CD14-positive monocyte (primary cell): ENCODE measurements around the gene RFC2. TPM values are rescaled to one million over a fixed set of nuclear protein-coding genes. Genes with fewer than 3 reads are reported as not detected.

Experiments
- DNase-seq, 3 donors: peaks; one replicate each; pipeline ENCODE4 v3.0.0-alpha.2; 2011 to 2022
- H2AFZ ChIP-seq: 2 replicates; pipeline ENCODE4 v1.6.0; 2012; ENCODE audit warnings: mild to moderate bottlenecking, low read depth, low read length, inconsistent platforms; ENCODE audit not compliant: insufficient read depth, poor library complexity, severe bottlenecking
- H3K27ac ChIP-seq, 2 donors: 1 replicate in 1 of 2; 2 replicates in 1 of 2; pipeline ENCODE4 v1.5.1; 2012 to 2013; ENCODE audit warnings: low read length in 2 of 2, control low read depth in 1 of 2, inconsistent platforms in 1 of 2, low read depth in 1 of 2, mild to moderate bottlenecking in 1 of 2
- H3K27me3 ChIP-seq, 2 donors: one replicate each; pipeline versions ENCODE4 v1.6.0 to v1.6.1; 2011 to 2013; ENCODE audit warnings: low read length in 2 of 2; ENCODE audit not compliant: control insufficient read depth in 2 of 2, insufficient read depth in 2 of 2
- H3K36me3 ChIP-seq, 2 donors: replicated peaks in 1 of 2; 1 replicate in 1 of 2; 2 replicates in 1 of 2; pipeline versions ENCODE4 v1.5.1 to v1.6.1; 2012 to 2013; ENCODE audit warnings: low read length in 2 of 2, control low read depth in 1 of 2, inconsistent platforms in 1 of 2, mild to moderate bottlenecking in 1 of 2; ENCODE audit not compliant: insufficient read depth in 2 of 2, control insufficient read depth in 1 of 2
- H3K4me1 ChIP-seq, 2 donors: 1 replicate in 1 of 2; 2 replicates in 1 of 2; pipeline versions ENCODE4 v1.5.1 to v1.6.1; 2012 to 2013; ENCODE audit warnings: low read length in 2 of 2, control low read depth in 1 of 2, inconsistent platforms in 1 of 2, mild to moderate bottlenecking in 1 of 2, moderate library complexity in 1 of 2; ENCODE audit not compliant: insufficient read depth in 2 of 2, control insufficient read depth in 1 of 2
- H3K4me2 ChIP-seq: replicated peaks from 2 replicates; pipeline ENCODE3; 2012; ENCODE audit warnings: low read length, moderate library complexity, mild to moderate bottlenecking; ENCODE audit not compliant: poor library complexity, severe bottlenecking; ENCODE audit errors: extremely low read depth
- H3K4me3 ChIP-seq, 3 experiments: fragments of 200-600 bp in 1 of 3; sonication (generic) in 1 of 3; replicated peaks in 1 of 3; 1 replicate in 2 of 3; 2 replicates in 1 of 3; pipeline ENCODE4 v1.5.1; 2011 to 2013; ENCODE audit warnings: low read length in 3 of 3, mild to moderate bottlenecking in 3 of 3, control low read depth in 2 of 3, low read depth in 2 of 3, inconsistent platforms in 1 of 3, moderate library complexity in 1 of 3
- H3K79me2 ChIP-seq: 2 replicates; pipeline ENCODE4 v1.6.0; 2012; ENCODE audit warnings: mild to moderate bottlenecking, control low read depth, inconsistent platforms, low read length, moderate library complexity; ENCODE audit not compliant: insufficient read depth
- H3K9ac ChIP-seq: 2 replicates; pipeline ENCODE4 v1.6.0; 2017; ENCODE audit warnings: low read length, mild to moderate bottlenecking; ENCODE audit not compliant: insufficient read depth, poor library complexity, severe bottlenecking
- H3K9me3 ChIP-seq, 2 donors: replicated peaks in 1 of 2; 1 replicate in 1 of 2; 2 replicates in 1 of 2; pipeline versions ENCODE4 v1.5.1 to v1.6.1; 2012 to 2013; ENCODE audit warnings: low read length in 2 of 2, control low read depth in 1 of 2; ENCODE audit not compliant: control insufficient read depth in 1 of 2, insufficient read depth in 1 of 2
- H4K20me1 ChIP-seq: 2 replicates; pipeline ENCODE4 v1.6.0; 2012; ENCODE audit warnings: mild to moderate bottlenecking, low read length, control low read depth, moderate library complexity; ENCODE audit not compliant: insufficient read depth
- H3K27ac Mint-ChIP-seq, 7 donors: one replicate each; pipeline ENCODE4 v1.8.0; 2020; ENCODE audit warnings: mild to moderate bottlenecking in 7 of 7, mixed read lengths in 7 of 7, moderate library complexity in 6 of 7, inconsistent platforms in 2 of 7
- H3K27me3 Mint-ChIP-seq, 3 donors: one replicate each; pipeline ENCODE4 v1.8.0; 2021 to 2022; ENCODE audit warnings: low read depth in 3 of 3, mild to moderate bottlenecking in 3 of 3, mixed read lengths in 3 of 3, moderate library complexity in 3 of 3, inconsistent platforms in 1 of 3
- H3K36me3 Mint-ChIP-seq, 2 donors: one replicate each; pipeline ENCODE4 v1.8.0; 2020; ENCODE audit warnings: mixed read lengths in 2 of 2, inconsistent platforms in 1 of 2, mild to moderate bottlenecking in 1 of 2
- H3K4me1 Mint-ChIP-seq: one replicate; pipeline ENCODE4 v1.8.0; 2020; ENCODE audit warnings: mild to moderate bottlenecking, mixed read lengths
- H3K4me3 Mint-ChIP-seq, 2 donors: one replicate each; pipeline ENCODE4 v1.8.0; 2020; ENCODE audit warnings: mild to moderate bottlenecking in 2 of 2, mixed read lengths in 2 of 2, moderate library complexity in 1 of 2
- H3K9me3 Mint-ChIP-seq, 7 donors: one replicate each; pipeline ENCODE4 v1.8.0; 2020 to 2022; ENCODE audit warnings: mixed read lengths in 7 of 7, mild to moderate bottlenecking in 6 of 7, moderate library complexity in 6 of 7, inconsistent platforms in 2 of 7
- WGBS: methylation state at CpG from one replicate; pipeline ENCODE4 v1.1.5; 2013; ENCODE audit warnings: missing lambda C conversion rate; ENCODE audit not compliant: insufficient coverage; 5-methylcytosine and 5-hydroxymethylcytosine counted together
- intact Hi-C, 2 donors: fragments of 100-400 bp; cut with micrococcal nuclease; formaldehyde crosslinking; loops; one replicate each; pipeline versions ENCODE4 v1.15.0 to v1.15.1; 2023
- polyA plus RNA-seq, 3 donors: library from polyadenylated mRNA; depleted of rRNA in 1 of 3; unstranded in 2 of 3; stranded (reverse) in 1 of 3; fragments of 300-500 nt in 2 of 3; fragments of >200 nt in 1 of 3; fragmentation: Illumina TruSeq in 2 of 3; gene quantifications; 1 replicate in 2 of 3; 2 replicates in 1 of 3; pipeline ENCODE4 v1.2.3, GENCODE V29; 2012 to 2021
- TF ChIP-seq, protein P1 (sequence below): fragments of 200-600 bp; IDR thresholded peaks from one replicate; pipeline ENCODE4 v1.8.0; 2022; ENCODE audit warnings: antibody characterized with exemption, mild to moderate bottlenecking

RFC2 gene
- polyA plus RNA-seq, 3 donors = 12.8 to 42.1 (median 33.5) TPM

DNA sequence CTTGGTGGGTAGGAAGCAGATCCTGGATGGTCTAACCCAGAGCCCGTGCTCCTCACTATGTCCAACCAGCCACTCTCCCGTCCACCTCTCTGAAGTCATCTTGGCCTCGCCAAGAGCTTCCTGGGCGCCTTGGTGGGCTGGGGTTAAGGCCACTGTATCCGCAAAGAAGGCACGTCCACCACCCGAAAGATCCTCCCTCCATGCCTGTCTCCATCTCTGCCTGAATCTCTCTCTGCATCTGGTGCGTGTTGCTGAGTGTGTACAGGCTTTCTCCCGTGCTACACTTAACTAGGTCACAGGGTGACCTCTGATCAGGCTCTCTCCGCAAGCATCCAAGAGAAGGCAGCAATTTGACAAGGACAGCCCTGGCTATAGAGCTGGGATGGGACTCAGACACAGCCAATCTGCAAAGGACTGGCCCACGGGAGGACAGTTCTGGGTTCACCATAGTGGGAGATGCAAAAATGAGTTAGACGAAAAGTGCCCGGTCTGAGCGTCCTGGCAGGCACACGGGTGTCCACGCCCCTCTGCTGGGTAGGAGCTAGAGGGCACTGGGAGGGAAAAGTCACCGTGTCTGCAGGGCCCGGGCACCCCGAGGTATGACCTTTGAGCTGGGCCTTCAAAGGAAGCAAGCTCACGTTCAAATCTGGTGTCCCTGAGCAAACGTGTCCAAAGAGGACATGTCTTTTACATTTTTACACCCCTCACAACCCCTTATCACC lies 9.4 kb upstream of the RFC2 start:
- TF ChIP-seq, protein P1, sequence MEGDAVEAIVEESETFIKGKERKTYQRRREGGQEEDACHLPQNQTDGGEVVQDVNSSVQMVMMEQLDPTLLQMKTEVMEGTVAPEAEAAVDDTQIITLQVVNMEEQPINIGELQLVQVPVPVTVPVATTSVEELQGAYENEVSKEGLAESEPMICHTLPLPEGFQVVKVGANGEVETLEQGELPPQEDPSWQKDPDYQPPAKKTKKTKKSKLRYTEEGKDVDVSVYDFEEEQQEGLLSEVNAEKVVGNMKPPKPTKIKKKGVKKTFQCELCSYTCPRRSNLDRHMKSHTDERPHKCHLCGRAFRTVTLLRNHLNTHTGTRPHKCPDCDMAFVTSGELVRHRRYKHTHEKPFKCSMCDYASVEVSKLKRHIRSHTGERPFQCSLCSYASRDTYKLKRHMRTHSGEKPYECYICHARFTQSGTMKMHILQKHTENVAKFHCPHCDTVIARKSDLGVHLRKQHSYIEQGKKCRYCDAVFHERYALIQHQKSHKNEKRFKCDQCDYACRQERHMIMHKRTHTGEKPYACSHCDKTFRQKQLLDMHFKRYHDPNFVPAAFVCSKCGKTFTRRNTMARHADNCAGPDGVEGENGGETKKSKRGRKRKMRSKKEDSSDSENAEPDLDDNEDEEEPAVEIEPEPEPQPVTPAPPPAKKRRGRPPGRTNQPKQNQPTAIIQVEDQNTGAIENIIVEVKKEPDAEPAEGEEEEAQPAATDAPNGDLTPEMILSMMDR = no peak
- Mint-ChIP-seq H3K4me1 (peaks cover 9% of the 10 kb centered on the region), H3K9me3 (peaks cover 0 to 3% (median 0%) of the 10 kb centered on the region in 7 donors), H3K27ac (no peak overlapping the region), H3K27me3 (peaks cover 0 to 1% (median 0%) of the 10 kb centered on the region in 3 donors), H3K4me3 (no peak overlapping the region), H3K36me3 (no peaks in the 10 kb centered on the region)
- H3K27ac ChIP-seq = no peak overlapping the region
- intact Hi-C loops = no loop called here
- whole genome bisulfite sequencing = 94% methylated on average over 19 of the region's 21 CpGs
- H3K9ac ChIP-seq = no peak overlapping the region
- H3K79me2 ChIP-seq = no peaks in the 10 kb centered on the region
- peaks cover 2 to 6% of the 10 kb centered on the region in 2 donors for H3K4me1 ChIP-seq
- no peaks in the 10 kb centered on the region for H3K36me3 ChIP-seq
- no peak overlapping the region for H2AFZ ChIP-seq
- H3K27me3 ChIP-seq = no peaks in the 10 kb centered on the region
- no peak for DNase-seq
- no peaks in the 10 kb centered on the region for H3K9me3 ChIP-seq
- H3K4me2 ChIP-seq = no peak overlapping the region
- no peak overlapping the region for H3K4me3 ChIP-seq
- H4K20me1 ChIP-seq = no peaks in the 10 kb centered on the region

DNA sequence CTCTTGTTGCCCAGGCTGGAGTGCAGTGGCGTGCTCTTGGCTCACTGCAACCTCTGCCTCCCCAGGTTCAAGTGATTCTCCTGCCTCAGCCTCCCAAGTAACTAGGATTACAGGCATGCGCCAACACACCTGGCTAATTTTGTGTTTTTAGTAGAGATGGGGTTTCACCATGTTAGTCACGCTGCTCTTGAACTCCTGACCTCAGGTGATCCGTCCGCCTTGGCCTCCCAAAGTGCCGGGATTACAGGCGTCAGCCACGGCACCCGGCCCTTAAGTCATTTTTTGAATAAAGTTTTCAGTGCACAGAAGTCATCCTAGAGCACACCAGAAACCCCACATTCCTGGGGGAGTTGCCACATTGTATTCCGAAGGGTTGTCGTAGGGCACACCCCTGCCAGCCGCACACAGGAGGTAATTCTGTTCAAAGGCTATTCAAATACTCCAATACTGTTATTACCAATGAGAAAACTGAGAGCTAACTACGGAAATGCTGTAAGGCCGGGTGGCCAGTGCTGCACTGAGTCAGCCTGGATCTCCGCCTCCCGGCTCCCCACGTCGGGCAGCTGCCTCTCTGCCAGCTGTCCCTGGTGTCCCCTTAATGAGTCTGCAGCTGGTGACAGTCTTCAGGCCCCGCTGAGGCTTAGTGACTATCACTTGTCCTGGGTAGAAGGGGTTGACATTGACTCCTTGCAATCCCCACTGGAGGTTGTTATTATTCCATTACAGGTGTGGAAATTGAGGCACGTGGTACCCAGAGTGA lies 8.6 kb upstream of the RFC2 start:
- Histone ChIP-seq H3K4me2 (no peak overlapping the region), H3K9me3 (no peaks in the 10 kb centered on the region), H2AFZ (no peak overlapping the region), H3K4me3 (no peak overlapping the region), H3K9ac (no peak overlapping the region), H3K27ac (no peak overlapping the region), H3K36me3 (no peaks in the 10 kb centered on the region), H4K20me1 (no peaks in the 10 kb centered on the region), H3K27me3 (no peaks in the 10 kb centered on the region), H3K79me2 (no peaks in the 10 kb centered on the region), H3K4me1 (peaks cover 2 to 6% of the 10 kb centered on the region in 2 donors)
- Mint-ChIP-seq H3K9me3 (peaks cover 0 to 3% (median 0%) of the 10 kb centered on the region in 7 donors), H3K4me3 (no peak overlapping the region), H3K4me1 (peaks cover 9% of the 10 kb centered on the region), H3K27me3 (peaks cover 0 to 1% (median 0%) of the 10 kb centered on the region in 3 donors), H3K27ac (no peak overlapping the region), H3K36me3 (no peaks in the 10 kb centered on the region)
- 95% methylated on average over 15 of the region's 20 CpGs for WGBS
- no peak for DNase-seq
- intact Hi-C loops = no loop called here
- TF ChIP-seq, protein P1 = no peak
